PC-9 (cell line): ENCODE data around the gene EPHA4.

Source experiments
- EZH2 ChIP-seq: fragments of 200-600 bp; sonication (generic); IDR thresholded peaks from 2 replicates; pipeline ENCODE4 v1.8.0; 2017; ENCODE audit warnings: antibody characterized with exemption, low read depth
- TF ChIP-seq, protein P1 (sequence below): fragments of 200-600 bp; sonication (generic); conservative IDR thresholded peaks from 2 replicates; pipeline ENCODE4 v1.6.1; 2017; ENCODE audit warnings: mixed run types, antibody characterized with exemption, mild to moderate bottlenecking, moderate library complexity

DNA sequence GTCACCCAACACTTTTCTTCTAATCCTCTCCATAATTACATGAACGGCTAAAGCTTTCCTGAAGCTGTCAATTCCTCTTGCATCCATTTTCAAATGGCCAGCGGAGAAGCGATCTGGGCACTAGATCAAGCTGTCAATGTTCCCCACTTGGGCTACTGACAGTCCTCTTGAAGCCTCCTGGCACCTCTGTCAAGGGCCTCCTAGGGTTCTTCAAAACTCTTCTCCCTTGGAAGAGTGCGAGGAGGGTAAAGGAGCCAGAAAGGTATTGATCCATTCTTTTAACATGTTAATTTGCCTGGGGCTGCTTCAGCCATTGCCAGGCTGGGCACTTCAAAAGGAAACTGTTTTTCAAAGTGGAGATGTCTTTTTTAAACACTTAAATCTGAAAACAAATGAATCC, 19.8 kb downstream of the EPHA4 start:
- TF ChIP-seq, protein P1, sequence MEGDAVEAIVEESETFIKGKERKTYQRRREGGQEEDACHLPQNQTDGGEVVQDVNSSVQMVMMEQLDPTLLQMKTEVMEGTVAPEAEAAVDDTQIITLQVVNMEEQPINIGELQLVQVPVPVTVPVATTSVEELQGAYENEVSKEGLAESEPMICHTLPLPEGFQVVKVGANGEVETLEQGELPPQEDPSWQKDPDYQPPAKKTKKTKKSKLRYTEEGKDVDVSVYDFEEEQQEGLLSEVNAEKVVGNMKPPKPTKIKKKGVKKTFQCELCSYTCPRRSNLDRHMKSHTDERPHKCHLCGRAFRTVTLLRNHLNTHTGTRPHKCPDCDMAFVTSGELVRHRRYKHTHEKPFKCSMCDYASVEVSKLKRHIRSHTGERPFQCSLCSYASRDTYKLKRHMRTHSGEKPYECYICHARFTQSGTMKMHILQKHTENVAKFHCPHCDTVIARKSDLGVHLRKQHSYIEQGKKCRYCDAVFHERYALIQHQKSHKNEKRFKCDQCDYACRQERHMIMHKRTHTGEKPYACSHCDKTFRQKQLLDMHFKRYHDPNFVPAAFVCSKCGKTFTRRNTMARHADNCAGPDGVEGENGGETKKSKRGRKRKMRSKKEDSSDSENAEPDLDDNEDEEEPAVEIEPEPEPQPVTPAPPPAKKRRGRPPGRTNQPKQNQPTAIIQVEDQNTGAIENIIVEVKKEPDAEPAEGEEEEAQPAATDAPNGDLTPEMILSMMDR: no peak
- no peak for TF ChIP-seq EZH2
